Gastroesophageal sphincter (tissue), 4 donors: Measurements from ENCODE around the gene ADRA2A. TPM values are rescaled to one million over a fixed set of nuclear protein-coding genes. Genes with fewer than 3 reads are reported as not detected.

Source experiments
- ATAC-seq: fragments of 150-250 bp; one replicate; pipeline ENCODE4 v1.9.1; 2016; ENCODE audit warnings: mild to moderate bottlenecking, moderate library complexity
- H3K27ac ChIP-seq, 4 donors: fragments of 200-600 bp; sonication (generic) in 3 of 4; 1 replicate in 3 of 4; 2 replicates in 1 of 4; pipeline ENCODE4 v1.5.1; 2016 to 2019
- H3K27me3 ChIP-seq: fragments of 200-600 bp; sonication (generic); one replicate; pipeline ENCODE4 v1.5.1; 2019
- H3K36me3 ChIP-seq, 2 donors: fragments of 200-600 bp; sonication (generic); one replicate each; pipeline ENCODE4 v1.5.1; 2019; ENCODE audit warnings: control low read depth in 1 of 2
- H3K4me1 ChIP-seq, 3 donors: fragments of 200-600 bp; sonication (generic); 1 replicate in 2 of 3; 2 replicates in 1 of 3; pipeline ENCODE4 v1.5.1; 2016 to 2019; ENCODE audit warnings: control low read depth in 2 of 3
- H3K4me3 ChIP-seq, 2 donors: fragments of 200-600 bp; sonication (generic); one replicate each; pipeline ENCODE4 v1.5.1; 2019; ENCODE audit warnings: mild to moderate bottlenecking in 1 of 2, moderate library complexity in 1 of 2
- H3K9me3 ChIP-seq, 3 donors: fragments of 200-600 bp; sonication (generic); one replicate each; pipeline ENCODE4 v1.5.1; 2017 to 2019; ENCODE audit warnings: control low read depth in 2 of 3
- CTCF ChIP-seq, 4 experiments: fragments of 200-600 bp in 2 of 4; fragments of 450-650 bp in 2 of 4; sonication (generic) in 1 of 4; IDR thresholded peaks; one replicate each; pipeline ENCODE4 v1.5.1; 2017 to 2019; ENCODE audit warnings: antibody characterized with exemption in 4 of 4, mild to moderate bottlenecking in 2 of 4, moderate library complexity in 2 of 4
- EP300 ChIP-seq: sonication (generic); formaldehyde crosslinking; IDR thresholded peaks from one replicate; pipeline ENCODE4 v1.6.1; 2017; ENCODE audit warnings: antibody characterized with exemption, mild to moderate bottlenecking
- POLR2A ChIP-seq, 2 donors: fragments of 450-650 bp; IDR thresholded peaks; one replicate each; pipeline ENCODE4 v1.6.1; 2017; ENCODE audit warnings: antibody characterized with exemption in 2 of 2, mild to moderate bottlenecking in 2 of 2, moderate library complexity in 1 of 2
- POLR2AphosphoS5 ChIP-seq: sonication (generic); formaldehyde crosslinking; IDR thresholded peaks from one replicate; pipeline ENCODE4 v1.6.1; 2017; ENCODE audit warnings: antibody characterized with exemption
- WGBS, 2 donors: methylation state at CpG; one replicate each; pipeline ENCODE4 v1.1.5; 2018; ENCODE audit warnings: low coverage in 1 of 2; 5-methylcytosine and 5-hydroxymethylcytosine counted together
- total RNA-seq, 4 donors: library from RNA; depleted of rRNA; stranded (reverse); fragments of >200 nt; gene quantifications; one replicate each; pipeline ENCODE4 v1.1.0, GENCODE V29; 2016

The ADRA2A gene
- total RNA-seq, 4 donors from 2014 or later, result 0.62 to 2.7 (median 1.6) TPM

- H3K9me3 ChIP-seq, result no peaks in the 10 kb centered on the region
- H3K27ac ChIP-seq, result no peak overlapping the region
- no peak overlapping the region for H3K4me3 ChIP-seq
- peak; percentile 10 for ATAC-seq
- no peaks in the 10 kb centered on the region for H3K36me3 ChIP-seq
- H3K4me1 ChIP-seq, result no peaks in the 10 kb centered on the region
- 91% methylated on average over 6 of the region's 8 CpGs; no CpG with 5 or more reads in 1 of the 2 donors for WGBS, 2 donors
- no peak for TF ChIP-seq EP300
- no peaks in the 10 kb centered on the region for H3K27me3 ChIP-seq
These were observed 36.6 kb downstream of the ADRA2A start for GRCh38 chr10:111113238-111113960.

GRCh38 chr10:111113961-111114757 is 37.3 kb downstream of the ADRA2A start:
- no peak for ATAC-seq
- no peaks in the 10 kb centered on the region for H3K27me3 ChIP-seq

GRCh38 chr10:111114758-111115500 is 38.1 kb downstream of the ADRA2A start:
- H3K27ac ChIP-seq, result no peak overlapping the region
- TF ChIP-seq EP300 (no peak), POLR2A (IDR thresholded peaks at IDR 0.05) (no peak), CTCF (IDR thresholded peaks at IDR 0.05) (no peak), POLR2AphosphoS5 (no peak)
- H3K27me3 ChIP-seq, result no peaks in the 10 kb centered on the region
- ATAC-seq, result no peak
- 70 to 100% methylated on average over 3 to 5 of the region's 12 CpGs for WGBS, 2 donors
- no peaks in the 10 kb centered on the region for H3K9me3 ChIP-seq
- H3K4me1 ChIP-seq, result no peaks in the 10 kb centered on the region
- H3K4me3 ChIP-seq, result no peak overlapping the region
- H3K36me3 ChIP-seq, result no peaks in the 10 kb centered on the region

More at GRCh38 chr10:111113961-111114757, 37.3 kb downstream of the ADRA2A start:
- TF ChIP-seq POLR2AphosphoS5 (no peak), CTCF (IDR thresholded peaks at IDR 0.05) (no peak), EP300 (no peak), POLR2A (IDR thresholded peaks at IDR 0.05) (no peak)
- H3K4me1 ChIP-seq, result no peaks in the 10 kb centered on the region
- no peaks in the 10 kb centered on the region for H3K36me3 ChIP-seq
- WGBS, 2 donors, result 76 to 85% methylated on average over 7 to 12 of the region's 12 CpGs
- no peak overlapping the region for H3K4me3 ChIP-seq
- no peak overlapping the region for H3K27ac ChIP-seq
- H3K9me3 ChIP-seq, result no peaks in the 10 kb centered on the region

- TF ChIP-seq POLR2AphosphoS5 (no peak), CTCF (IDR thresholded peaks at IDR 0.05) (no peak), EP300 (no peak), POLR2A (IDR thresholded peaks at IDR 0.05) (no peak)
- Histone ChIP-seq H3K4me3 (no peak overlapping the region), H3K27ac (no peak overlapping the region), H3K27me3 (no peaks in the 10 kb centered on the region), H3K9me3 (no peaks in the 10 kb centered on the region), H3K36me3 (no peaks in the 10 kb centered on the region), H3K4me1 (no peaks in the 10 kb centered on the region)
- WGBS, 2 donors, result no CpG with 5 or more reads among the region's 9 CpGs
- ATAC-seq, result no peak
These were observed 39.4 kb downstream of the ADRA2A start for GRCh38 chr10:111116211-111116610.

GRCh38 chr10:111116762-111117445 is 40.1 kb downstream of the ADRA2A start:
- no peak overlapping the region for H3K27ac ChIP-seq
- WGBS, 2 donors, result 60 to 67% methylated on average over 1 to 5 of the region's 16 CpGs

More at GRCh38 chr10:111116762-111117445, 40.1 kb downstream of the ADRA2A start:
- TF ChIP-seq CTCF (IDR thresholded peaks at IDR 0.05), result no peak
- no peak for TF ChIP-seq POLR2AphosphoS5
- TF ChIP-seq POLR2A (IDR thresholded peaks at IDR 0.05), result no peak
- TF ChIP-seq EP300, result no peak
- Histone ChIP-seq H3K27me3 (no peaks in the 10 kb centered on the region), H3K4me3 (no peak overlapping the region), H3K9me3 (no peaks in the 10 kb centered on the region), H3K4me1 (no peaks in the 10 kb centered on the region), H3K36me3 (no peaks in the 10 kb centered on the region)
- no peak for ATAC-seq
